KMS-11 (cell line): ENCODE data around the gene GTF2I.

Experiments
- H2AFZ ChIP-seq: fragments of 200-600 bp; sonication (generic); 2 replicates; pipeline ENCODE4 v1.6.1; 2016; ENCODE audit warnings: antibody characterized with exemption, mixed run types, low read depth
- H3K27ac ChIP-seq: fragments of 200-600 bp; sonication (generic); 2 replicates; pipeline ENCODE4 v1.6.1; 2016; ENCODE audit warnings: mild to moderate bottlenecking, mixed run types
- H3K27me3 ChIP-seq: fragments of 200-600 bp; sonication (generic); 2 replicates; pipeline ENCODE4 v1.6.1; 2017; ENCODE audit warnings: mild to moderate bottlenecking, low read depth, mixed run types, moderate library complexity; ENCODE audit not compliant: insufficient read depth
- H3K36me3 ChIP-seq: fragments of 200-600 bp; sonication (generic); 2 replicates; pipeline ENCODE4 v1.6.1; 2017; ENCODE audit warnings: mild to moderate bottlenecking, mixed run types; ENCODE audit not compliant: insufficient read depth
- H3K4me1 ChIP-seq: fragments of 200-600 bp; sonication (generic); 2 replicates; pipeline ENCODE4 v1.6.1; 2016; ENCODE audit warnings: mild to moderate bottlenecking, low read depth, mixed run types; ENCODE audit not compliant: poor library complexity, severe bottlenecking
- H3K4me2 ChIP-seq: fragments of 200-600 bp; sonication (generic); 2 replicates; pipeline ENCODE4 v1.7.0; 2016; ENCODE audit warnings: mild to moderate bottlenecking, mixed run types
- H3K4me3 ChIP-seq: fragments of 200-600 bp; sonication (generic); IDR thresholded peaks from 2 replicates; pipeline ENCODE4 v1.6.1; 2017; ENCODE audit warnings: low read depth, low read length, mixed read lengths; ENCODE audit not compliant: insufficient read depth
- H3K79me2 ChIP-seq: fragments of 200-600 bp; sonication (generic); 2 replicates; pipeline ENCODE4 v1.6.1; 2016; ENCODE audit warnings: low read depth, mixed run types; ENCODE audit not compliant: insufficient read depth
- H3K9ac ChIP-seq: fragments of 200-600 bp; sonication (generic); 2 replicates; pipeline ENCODE4 v1.6.1; 2016; ENCODE audit warnings: mild to moderate bottlenecking, mixed run types
- H4K20me1 ChIP-seq: fragments of 200-600 bp; sonication (generic); 2 replicates; pipeline ENCODE4 v1.6.1; 2016; ENCODE audit warnings: mild to moderate bottlenecking, mixed run types; ENCODE audit not compliant: insufficient read depth
- CTCF ChIP-seq: fragments of 200-600 bp; sonication (generic); conservative IDR thresholded peaks from 2 replicates; pipeline ENCODE4 v1.6.1; 2017; ENCODE audit warnings: low read depth, mild to moderate bottlenecking, antibody characterized with exemption, low read length, moderate library complexity, mixed read lengths

Gene GTF2I

GRCh38 chr7:74708569-74709275, 51.2 kb downstream of the GTF2I start:
- Histone ChIP-seq H3K4me2 (no peak overlapping the region), H3K36me3 (peaks cover 43% of the 10 kb centered on the region), H3K27ac (no peak overlapping the region), H4K20me1 (no peaks in the 10 kb centered on the region), H3K9ac (no peak overlapping the region), H3K79me2 (no peaks in the 10 kb centered on the region; the same call in 1 of the 2 replicates), H3K27me3 (no peaks in the 10 kb centered on the region), H2AFZ (no peak overlapping the region), H3K4me3 (no peak overlapping the region), H3K4me1 (peaks cover under 1% of the 10 kb centered on the region)
- no peak for TF ChIP-seq CTCF

- no peaks in the 10 kb centered on the region; the same call in 1 of the 2 replicates for H3K79me2 ChIP-seq
- peaks cover 5% of the 10 kb centered on the region for H3K4me1 ChIP-seq
- H2AFZ ChIP-seq = no peak overlapping the region
- H3K9ac ChIP-seq = no peak overlapping the region
- no peak overlapping the region for H3K27ac ChIP-seq
- no peak overlapping the region for H3K4me2 ChIP-seq
- TF ChIP-seq CTCF = no peak
- no peak overlapping the region for H3K4me3 ChIP-seq
- H3K27me3 ChIP-seq = no peaks in the 10 kb centered on the region
- peaks cover 39% of the 10 kb centered on the region for H3K36me3 ChIP-seq
- H4K20me1 ChIP-seq = no peaks in the 10 kb centered on the region
These were observed 52.6 kb downstream of the GTF2I start for GRCh38 chr7:74709880-74710671.

GRCh38 chr7:74713567-74713966, 56.0 kb downstream of the GTF2I start:
- H2AFZ ChIP-seq = no peak overlapping the region
- H3K27me3 ChIP-seq = no peaks in the 10 kb centered on the region
- H3K4me1 ChIP-seq = peaks cover 19% of the 10 kb centered on the region
- H3K27ac ChIP-seq = no peak overlapping the region
- no peak for TF ChIP-seq CTCF
- H3K9ac ChIP-seq = no peak overlapping the region
- H4K20me1 ChIP-seq = no peaks in the 10 kb centered on the region
- H3K4me2 ChIP-seq = no peak overlapping the region
- peaks cover 4% of the 10 kb centered on the region; the same call in 1 of the 2 replicates for H3K79me2 ChIP-seq
- no peak overlapping the region for H3K4me3 ChIP-seq
- peaks cover 36% of the 10 kb centered on the region for H3K36me3 ChIP-seq

- Histone ChIP-seq H3K27me3 (no peaks in the 10 kb centered on the region), H3K27ac (no peak overlapping the region), H3K4me2 (no peak overlapping the region), H3K4me1 (peaks cover 19% of the 10 kb centered on the region), H3K9ac (no peak overlapping the region), H3K4me3 (no peak overlapping the region), H2AFZ (no peak overlapping the region), H3K79me2 (0 out of 2 replicates have a peak, but pooled peaks cover 4% of the 10 kb centered on the region), H4K20me1 (no peaks in the 10 kb centered on the region), H3K36me3 (peaks cover 14% of the 10 kb centered on the region)
- no peak for TF ChIP-seq CTCF
These were observed 60.4 kb downstream of the GTF2I start for GRCh38 chr7:74717889-74718288.
